ENCODE data around the gene ZNF688.
"Not testable (repeated sequence)": the region's sequence is repeated elsewhere in the genome, so short reads cannot be mapped to it uniquely, and the experiment has no call there.

The ZNF688 gene

DNA sequence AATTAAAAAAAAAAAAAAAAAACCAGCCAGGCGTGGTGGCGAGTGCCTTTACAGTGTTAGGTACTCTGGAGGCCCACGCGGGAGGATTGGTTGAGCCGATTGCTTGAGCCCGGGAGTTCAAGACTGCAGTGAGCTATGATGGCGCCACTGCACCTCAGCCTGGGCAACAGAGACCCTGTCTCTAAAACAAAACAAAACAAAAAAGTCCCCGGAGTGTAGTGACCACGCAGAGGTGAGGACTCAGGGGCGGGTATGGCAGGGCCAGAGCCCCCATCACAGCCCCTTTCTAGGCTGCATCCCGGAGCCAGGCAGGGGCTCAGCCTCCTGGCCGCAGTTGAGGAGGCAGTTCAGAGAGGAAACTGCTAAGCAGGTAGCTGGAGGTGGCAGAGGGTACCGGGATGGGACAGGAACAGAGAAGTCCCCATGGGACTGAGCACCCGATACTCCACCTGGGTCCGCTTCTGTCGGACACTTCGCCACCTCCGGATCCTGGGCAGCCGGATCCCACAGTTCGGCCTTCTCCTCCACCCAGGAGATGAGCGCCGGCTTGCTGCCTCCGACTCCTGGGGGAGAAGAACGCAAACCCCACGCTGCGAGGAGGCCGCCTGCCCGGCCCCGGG is 37.7 kb downstream of the ZNF688 start:
- no peak for DNase-seq (ENCODE audit: low spot score)

DNA sequence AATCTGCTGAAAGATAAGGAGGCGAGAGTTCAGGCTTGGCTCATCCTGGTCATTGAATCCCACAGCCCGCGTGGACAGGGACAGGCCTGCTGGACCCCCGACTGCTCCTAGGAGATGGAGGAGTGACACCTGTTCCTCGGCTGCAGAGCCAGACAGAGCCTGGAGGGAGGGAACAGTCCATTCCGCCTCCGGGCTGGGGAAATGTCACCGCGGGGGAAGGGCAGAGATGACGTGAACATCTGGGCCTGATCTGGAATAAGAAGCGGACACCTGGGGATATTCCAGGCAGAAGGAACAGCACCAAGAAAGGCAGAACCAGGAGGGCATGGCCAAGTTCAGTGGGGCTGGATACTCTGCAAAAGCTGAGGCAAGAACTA is 38.4 kb downstream of the ZNF688 start:
- no peak for DNase-seq (ENCODE audit: low spot score)

DNA sequence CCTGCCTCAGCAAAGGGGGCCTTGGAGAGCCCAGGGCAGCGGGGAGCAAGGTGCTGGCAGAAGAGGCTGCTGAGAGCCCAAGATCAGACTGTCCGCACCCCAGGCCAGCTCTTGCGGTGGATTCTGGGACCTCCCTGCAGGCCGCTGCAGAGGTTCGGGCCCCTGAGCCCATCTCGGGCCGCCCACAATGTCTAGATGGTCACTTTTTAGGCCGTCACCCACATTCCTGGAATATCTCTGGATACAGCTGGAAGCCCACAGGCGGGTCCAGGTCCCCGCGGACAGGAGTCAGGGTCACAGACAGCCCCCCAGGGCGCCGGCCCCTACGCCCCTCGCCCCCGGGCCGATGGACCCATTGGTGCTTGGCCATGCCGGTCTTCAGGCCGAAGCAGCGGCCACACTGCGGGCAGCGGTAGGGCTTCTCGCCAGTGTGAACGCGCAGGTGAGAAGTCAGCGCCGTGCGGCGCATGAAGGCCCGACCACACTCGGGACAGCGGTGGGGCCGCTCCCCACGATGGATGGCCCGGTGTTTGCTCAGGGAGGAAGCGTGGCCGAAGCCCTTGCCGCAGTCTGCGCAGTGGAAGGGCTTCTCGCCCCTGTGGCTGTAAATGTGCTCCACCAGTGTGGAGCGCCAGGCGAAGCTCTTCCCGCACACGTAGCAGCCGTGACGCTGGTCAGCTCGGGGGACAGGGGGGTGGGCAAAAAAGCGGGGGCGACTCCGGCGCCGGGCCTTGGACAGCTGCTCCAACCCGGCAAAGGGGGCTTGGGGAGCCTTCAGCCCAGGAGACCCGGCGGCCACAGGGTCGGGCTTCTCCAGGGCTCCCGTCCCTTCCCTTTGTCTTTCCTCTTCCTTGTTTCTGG is 39.0 kb downstream of the ZNF688 start:
- DNase-seq (ENCODE audit: low spot score) = no peak

DNA sequence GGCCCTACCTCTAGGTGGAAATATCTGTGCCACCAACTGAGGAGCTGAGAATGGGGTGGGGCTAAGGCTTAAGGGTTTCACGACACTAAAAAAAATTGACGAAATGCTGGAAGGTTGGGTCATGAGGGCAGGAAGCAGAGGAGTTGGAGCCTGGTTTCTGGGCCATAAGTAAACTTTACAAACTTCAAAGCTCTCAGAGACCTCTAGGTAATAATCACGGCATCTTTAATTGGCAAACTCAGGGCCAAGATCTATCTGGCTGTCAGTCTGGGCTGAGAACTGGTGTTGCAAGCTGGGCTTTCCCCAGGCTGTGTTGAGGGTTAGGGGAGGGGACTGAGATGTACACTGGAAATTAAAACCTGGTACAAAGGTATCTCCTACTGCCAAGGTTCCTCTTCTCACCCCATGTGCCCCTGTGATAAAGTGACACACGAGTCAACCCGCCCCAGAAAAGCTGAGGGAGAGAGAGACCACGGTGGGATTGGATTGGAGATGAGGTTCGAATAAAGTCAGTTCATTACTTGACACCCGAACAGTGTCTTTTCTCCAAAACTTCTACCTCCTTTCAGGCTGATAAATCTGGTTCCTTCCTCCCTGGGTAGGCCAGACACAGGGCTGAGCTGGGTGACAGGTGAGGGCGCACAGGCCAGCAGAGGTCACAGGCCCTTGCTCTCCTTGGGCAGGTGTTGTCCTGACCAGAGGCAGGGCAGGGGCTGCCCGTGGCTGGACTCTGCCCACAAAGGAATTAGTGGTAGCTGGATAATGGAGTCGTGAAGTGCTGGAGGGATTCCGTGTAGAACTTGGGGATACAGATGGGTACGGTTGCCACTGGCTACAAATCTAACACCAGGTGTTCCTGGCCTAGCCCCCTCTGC is 41.1 kb downstream of the ZNF688 start:
- no peak for DNase-seq (ENCODE audit: low spot score)

DNA sequence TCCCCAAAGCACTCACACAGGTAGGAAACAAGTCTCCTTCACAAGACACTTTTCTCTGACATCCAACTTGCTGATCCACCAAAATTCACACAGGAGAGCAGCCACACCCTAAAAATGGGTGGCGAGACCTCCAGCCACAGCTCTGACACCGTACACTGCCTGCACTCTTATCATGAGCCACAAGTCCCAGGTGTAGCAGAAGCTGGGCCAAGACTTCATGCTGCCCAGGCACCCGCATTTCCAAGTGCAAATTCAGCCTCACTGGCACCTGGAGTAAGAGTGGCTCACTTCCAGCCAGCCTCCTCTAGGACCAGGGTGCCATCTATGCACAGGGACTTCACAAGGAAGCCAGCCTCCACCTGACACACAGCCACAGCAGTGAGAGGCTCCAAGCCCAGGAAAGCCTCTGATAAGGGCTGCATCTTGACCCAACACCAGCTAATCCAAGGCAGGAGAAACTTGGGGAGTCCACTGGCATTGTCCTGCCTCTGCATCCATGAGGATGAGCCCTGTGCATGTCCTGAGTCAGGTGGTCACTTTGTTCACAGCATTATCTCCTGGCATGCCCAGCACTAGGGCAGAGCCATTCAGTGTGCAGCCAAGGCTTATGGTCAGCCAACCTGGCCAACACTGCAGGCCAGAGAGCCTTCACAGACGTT is 42.6 kb downstream of the ZNF688 start:
- DNase-seq (ENCODE audit: low spot score) = no peak

DNA sequence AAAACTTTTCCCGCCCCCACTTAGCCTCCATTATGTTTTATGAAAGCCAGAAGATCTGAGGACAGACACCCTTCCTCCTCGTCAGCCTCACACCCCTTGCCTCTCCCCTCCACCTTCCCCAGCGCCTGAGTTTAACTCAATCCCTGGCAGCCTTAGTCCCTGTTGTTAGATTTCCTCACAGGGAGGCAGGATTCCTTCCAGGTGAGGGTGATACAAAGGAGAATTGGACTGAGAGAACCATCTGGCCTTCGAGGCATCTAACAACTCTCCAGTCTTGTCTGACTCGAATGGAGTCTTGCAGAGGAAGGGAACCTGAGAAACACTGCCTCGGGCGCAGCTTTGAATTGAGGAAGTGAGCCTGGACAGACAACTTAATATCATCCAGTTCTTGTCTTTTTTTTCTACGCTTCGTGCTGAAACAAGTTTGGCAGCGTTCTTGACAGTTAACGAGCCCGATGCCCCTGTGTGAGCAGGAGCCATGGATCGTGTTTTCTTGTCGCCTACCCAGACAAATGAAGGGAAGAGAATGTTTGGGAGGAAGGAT is 43.8 kb downstream of the ZNF688 start:
- DNase-seq (ENCODE audit: low spot score) = no peak

DNA sequence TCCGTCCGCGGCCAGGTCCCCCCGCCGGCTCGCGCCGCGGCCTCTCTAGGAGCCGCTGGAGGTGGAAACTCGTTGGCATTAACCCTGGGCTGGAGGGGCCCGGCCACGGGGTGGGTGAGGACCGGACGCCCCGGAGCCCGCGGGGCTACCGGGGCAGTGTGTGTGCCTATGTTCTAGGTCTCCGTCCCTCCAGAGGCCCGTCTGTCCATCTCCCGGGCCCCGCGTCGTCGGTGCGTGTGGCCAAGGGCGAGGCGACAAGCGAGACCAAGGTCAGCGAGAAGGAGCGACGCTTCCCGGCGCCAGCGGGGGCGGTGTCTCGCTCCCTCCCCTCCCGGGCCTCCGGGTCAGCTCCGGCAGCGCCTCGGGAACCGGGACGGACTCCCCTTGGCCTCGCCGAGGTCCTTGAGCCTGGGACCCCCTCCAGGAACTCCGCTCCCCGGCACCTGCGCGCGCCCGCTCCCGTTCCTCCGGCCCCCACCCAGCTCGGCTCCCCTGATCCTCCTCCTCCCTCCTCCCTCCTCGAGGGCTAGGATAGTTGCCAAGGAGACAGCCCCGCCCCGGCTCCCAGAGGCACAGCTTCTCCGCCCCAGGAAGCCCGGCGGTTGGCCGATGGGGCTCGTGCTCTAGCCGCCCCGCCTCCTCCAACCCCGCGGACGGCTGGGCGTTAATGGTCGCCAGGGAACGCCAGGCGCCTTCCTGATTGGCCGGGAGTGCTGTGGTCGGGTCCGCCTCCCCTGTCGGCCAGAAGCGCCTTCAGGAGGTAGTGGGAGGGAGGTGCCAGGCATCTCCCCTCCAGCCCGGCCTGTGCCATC is 44.5 kb downstream of the ZNF688 start:
- peak; percentile 92 for DNase-seq (ENCODE audit: low spot score)

DNA sequence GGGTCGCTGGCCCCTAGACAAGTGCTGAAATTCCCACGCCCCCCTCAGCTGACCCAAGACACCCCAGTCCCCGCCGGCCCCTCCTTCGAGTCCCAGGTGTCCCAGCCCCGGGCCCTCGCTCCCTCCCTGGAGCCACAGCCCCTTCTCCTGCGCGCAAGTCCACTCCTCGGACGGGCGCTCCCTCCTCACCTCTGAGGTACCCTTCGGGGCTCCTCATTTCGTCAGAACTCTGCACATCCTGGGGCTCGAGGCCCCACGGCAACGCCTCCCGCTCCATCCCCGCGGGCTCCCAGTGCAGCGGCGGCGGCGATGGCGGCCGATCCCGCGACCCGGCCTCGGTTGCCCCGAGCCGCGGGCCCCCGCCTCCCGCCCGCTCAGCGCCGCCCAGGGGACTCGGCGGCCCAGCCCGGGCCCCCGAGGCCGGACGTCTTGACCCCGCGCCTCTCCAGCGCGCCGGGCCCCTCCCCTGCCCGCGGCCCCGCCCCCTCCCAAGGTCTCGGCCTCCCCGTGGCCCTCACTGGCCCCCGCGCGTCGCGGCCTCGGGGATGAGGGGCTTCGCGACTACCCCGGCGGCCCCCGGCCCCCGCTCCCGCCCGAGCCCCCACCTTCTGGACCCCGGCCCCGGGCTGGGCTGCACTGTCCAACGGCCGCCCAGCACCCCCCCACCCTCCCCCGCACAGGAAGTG is 45.2 kb downstream of the ZNF688 start, which contains the start of gene ZNF768:
TSS of gene ZNF768 (minus strand) at position 430 of the 686 bp plus-strand sequence. CDS start at position 277, 153 bp downstream.
- DNase-seq (ENCODE audit: low spot score) = no peak

DNA sequence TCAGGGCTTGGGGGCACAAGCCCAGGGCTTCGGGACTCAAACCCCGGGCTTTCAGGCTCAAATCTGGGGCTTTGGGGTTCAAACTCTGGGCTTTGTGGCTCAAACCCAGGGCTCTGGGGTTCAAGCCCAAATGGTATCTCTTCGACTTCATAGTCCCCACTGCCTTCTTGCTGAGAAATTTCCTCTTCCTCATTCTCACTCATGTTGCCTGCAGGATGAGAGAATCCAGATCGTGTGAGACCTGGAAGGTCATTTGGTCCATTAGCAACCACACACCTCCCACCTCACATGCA is 45.7 kb downstream of the ZNF688 start:
- DNase-seq (ENCODE audit: low spot score) = no peak

DNA sequence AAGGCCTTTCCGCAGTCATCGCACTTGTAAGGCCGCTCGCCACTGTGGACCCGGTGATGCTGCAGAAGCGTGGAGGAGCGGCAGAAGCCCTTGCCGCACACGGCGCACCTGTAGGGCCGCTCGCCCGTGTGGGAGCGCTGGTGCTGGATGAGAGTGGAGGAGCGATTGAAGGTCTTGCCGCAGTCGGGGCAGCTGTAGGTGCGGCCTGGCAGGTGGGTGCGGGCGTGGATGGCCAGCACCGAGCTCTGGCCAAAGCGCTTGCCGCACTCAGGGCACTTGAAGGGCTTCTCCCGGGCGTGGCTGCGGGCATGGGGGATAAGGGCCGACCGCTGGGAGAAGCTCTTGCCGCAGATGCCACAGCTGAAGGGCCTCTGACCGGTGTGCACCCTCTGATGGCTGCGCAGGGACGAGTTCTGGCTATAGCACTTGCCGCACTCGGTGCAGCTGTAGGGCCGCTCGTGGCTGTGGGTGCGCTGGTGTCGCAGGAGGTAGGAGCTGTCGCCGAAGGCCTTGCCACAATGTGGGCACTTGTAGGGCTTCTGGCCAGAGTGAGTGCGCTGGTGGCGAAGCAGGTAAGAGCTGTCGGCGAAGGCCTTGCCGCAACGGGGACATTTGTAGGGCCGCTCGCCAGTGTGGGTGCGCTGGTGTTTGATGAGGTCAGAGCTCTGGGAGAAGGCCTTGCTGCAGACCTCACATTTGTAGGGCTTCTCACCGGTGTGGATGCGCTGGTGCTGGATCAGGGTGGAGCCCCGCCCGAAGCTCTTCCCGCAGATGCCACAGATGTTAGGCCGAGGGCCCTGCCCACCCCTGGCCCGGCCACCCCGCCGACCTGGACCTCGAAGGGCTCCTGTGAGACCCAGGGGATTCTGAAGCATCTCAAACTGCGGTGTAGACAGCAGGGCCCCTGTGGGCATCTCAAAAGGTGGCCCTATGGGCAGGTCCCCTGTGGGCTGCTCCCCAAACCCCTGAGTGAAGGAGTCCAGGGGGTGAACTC is 46.6 kb downstream of the ZNF688 start:
- DNase-seq (ENCODE audit: low spot score) = no peak

DNA sequence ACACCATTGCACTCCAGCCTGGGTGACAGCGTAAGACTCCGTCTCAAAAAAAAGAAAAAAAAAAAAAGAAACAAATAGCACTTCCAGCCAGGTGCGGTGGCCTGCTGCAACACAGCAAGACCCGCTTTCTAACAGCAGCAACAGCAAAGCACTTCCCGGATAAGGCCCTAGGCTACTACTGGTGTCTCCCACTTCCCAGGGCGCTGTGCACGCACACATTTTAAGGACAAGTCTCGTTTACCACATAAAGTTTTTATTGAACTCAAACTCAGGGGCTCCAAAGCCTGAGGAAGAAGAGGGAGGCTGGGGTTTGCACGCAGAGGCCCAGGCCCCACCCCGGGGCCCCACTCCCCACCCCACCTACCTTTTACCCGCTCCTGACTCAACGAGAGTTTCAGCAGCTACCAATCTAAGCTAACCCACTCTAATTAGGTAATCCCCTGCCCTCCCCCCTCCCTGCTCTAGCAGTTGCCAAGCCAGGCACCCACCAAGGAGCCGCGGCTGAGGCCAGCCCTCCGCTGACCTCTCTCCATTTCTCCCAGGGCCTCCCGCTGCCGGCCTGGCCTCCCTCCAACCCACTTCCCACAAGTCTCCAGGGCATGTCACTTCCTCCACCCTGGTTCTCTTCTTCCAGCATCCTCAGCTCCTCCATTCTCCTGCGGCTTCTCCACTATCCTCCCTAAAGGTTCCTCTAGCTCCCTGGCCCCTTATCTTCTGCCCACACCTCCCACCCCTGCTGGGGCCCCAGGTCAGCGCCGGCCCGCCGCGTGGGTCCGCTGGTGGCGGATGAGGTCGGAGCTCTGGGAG is 47.5 kb downstream of the ZNF688 start:
- no peak for DNase-seq (ENCODE audit: low spot score)

DNA sequence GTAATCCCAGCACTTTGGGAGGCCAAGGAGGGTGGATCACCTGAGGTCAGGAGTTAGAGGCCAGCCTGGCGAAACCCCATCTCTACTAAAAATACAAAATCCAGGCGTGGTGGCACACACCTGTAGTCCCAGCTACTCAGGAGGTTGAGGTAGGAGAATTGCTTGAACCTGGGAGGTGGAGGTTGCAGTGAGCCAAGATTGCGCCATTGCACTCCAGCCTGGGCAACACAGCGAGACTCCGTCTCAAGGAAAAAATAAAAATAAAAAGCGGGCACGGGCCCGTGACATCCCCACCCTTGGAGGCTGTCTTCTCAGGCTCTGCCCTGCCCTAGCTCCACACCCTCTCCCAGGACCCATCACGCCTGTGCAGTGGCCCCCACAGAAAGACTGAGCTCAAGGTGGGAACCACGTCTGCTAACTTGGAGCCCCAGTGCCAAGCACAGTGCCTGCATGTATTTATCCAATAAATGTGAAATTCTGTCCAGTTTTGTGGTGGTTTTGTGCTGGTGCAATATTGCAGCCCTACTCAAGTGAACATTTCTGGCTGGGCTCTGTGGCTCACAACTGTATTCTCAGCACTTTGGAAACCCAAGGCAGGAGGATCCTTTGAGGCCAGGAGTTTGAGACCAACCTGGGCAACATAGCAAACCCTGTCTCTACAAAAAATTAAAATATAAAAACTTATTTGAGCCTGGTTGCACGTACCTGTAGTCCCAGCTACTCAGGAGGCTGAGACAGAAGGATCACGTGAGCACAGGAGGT is 48.6 kb downstream of the ZNF688 start:
- DNase-seq (ENCODE audit: low spot score) = not testable (repeated sequence)

DNA sequence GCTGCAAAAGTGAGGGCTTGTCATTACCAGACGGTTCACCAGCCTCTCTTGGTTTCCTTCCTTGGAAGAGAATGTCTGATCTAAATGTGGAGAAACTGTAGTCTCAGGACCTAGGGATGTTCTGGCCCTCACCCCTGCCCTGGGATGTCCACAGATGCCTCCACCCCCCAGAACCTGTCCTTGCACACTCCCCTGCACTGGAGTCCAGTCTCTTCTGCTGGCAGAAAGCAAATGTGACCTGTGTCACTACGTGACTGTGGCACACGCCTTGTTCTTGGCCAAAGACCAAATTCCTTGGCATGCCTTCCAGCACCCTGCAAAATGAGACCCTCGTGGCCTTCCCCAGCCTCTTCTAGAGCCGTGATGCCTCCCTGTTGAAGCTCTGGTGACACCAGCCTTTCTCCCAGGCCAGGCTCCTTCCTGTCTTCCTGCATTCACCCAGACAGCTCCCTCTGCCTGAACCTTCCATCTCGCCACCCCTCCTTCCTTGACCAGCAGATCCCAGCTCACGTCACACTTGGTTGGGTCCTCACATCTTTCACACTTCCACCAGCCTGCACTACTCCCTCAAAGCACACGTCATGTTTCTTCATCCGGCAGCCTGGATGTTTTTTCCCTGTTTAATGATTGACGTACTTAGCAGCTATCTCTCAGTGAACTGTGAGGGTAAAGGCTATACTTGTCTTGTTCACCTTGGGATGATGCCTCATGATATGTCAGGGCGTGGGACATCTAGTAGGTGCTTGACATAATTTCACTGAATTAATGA is 49.5 kb downstream of the ZNF688 start:
- DNase-seq (ENCODE audit: low spot score) = no peak

DNA sequence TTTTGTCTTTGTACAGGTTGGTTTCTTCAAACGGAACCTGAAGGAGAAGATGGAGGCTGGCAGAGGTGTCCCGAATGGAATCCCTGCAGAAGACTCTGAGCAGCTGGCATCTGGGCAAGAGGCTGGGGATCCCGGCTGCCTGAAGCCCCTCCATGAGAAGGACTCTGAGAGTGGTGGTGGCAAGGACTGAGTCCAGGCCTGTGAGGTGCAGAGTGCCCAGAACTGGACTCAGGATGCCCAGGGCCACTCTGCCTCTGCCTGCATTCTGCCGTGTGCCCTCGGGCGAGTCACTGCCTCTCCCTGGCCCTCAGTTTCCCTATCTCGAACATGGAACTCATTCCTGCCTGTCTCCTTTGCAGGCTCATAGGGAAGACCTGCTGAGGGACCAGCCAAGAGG is 50.0 kb downstream of the ZNF688 start:
- no peak for DNase-seq (ENCODE audit: low spot score)
